ENCODE measurements around the gene ADAMTS18.

- TF ChIP-seq EZH2 (IDR thresholded peaks at IDR 0.05; ENCODE audit: borderline replicate concordance, low read depth, low read length, poor library complexity, severe bottlenecking) (no peak), CTCF (conservative IDR thresholded peaks at IDR 0.05; ENCODE audit: low read depth, low read length) (no peak)
These were observed 8.7 kb upstream of the ADAMTS18 start for GRCh38 chr16:77443357-77444146.

Data from A673 (cell line).